GM12892 (cell line): ENCODE measurements around the gene ZC3H15.
"Not testable (repeated sequence)": the region's sequence is repeated elsewhere in the genome, so short reads cannot be mapped to it uniquely, and the experiment has no call there.

ENCODE experiments used
- DNase-seq: peaks from one replicate; pipeline ENCODE4 v3.0.0; 2011; ENCODE audit not compliant: insufficient read length
- FAIRE-seq: peaks from 2 replicates; lab custom pipeline; 2011; peaks lifted over from hg19 to GRCh38; lab: Jason Lieb, UNC
- POLR2A ChIP-seq: IDR thresholded peaks from 2 replicates; pipeline ENCODE4 v1.6.1; 2011; ENCODE audit warnings: low read depth, low read length, control low read depth
- POLR2AphosphoS5 ChIP-seq: IDR thresholded peaks from 2 replicates; pipeline ENCODE4 v1.6.1; 2011; ENCODE audit warnings: low read depth, low read length, control low read depth
- TAF1 ChIP-seq: IDR thresholded peaks from 2 replicates; pipeline ENCODE4 v1.6.1; 2011; ENCODE audit warnings: low read depth, mild to moderate bottlenecking, control low read depth, low read length, borderline replicate concordance

ZC3H15 gene

GRCh38 chr2:186497928-186498327, 11.9 kb downstream of the ZC3H15 start:
- TF ChIP-seq TAF1 (no peak), POLR2A (no peak), POLR2AphosphoS5 (no peak)

DNA sequence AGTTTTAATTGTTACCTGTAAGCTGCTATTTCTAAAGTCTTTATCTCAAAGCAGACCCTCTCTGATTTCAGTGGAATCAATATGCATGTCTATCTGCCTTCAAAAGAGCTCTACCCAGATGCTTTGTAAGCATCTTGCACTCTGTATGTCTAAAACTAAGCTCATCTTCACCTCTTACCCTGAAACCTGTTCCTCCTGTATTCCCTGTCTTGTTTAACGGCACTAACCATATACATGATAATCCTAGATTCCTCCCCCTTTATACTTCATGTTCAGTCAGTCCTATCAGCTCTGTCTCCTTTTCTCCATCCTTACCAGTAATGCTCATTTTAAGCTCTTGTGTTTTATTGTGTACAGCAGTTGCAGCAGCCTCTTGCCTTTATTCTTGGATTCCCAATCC, 12.8 kb downstream of the ZC3H15 start:
- DNase-seq, result no peak
- no peak for FAIRE-seq
- TF ChIP-seq TAF1, result no peak
- no peak for TF ChIP-seq POLR2A
- TF ChIP-seq POLR2AphosphoS5, result no peak

More at GRCh38 chr2:186497928-186498327, 11.9 kb downstream of the ZC3H15 start:
- FAIRE-seq (no peak), DNase-seq (no peak)

GRCh38 chr2:186503827-186504606, 18.0 kb downstream of the ZC3H15 start:
- DNase-seq (no peak), FAIRE-seq (no peak)
- TF ChIP-seq POLR2A (no peak), POLR2AphosphoS5 (no peak), TAF1 (no peak)

DNA sequence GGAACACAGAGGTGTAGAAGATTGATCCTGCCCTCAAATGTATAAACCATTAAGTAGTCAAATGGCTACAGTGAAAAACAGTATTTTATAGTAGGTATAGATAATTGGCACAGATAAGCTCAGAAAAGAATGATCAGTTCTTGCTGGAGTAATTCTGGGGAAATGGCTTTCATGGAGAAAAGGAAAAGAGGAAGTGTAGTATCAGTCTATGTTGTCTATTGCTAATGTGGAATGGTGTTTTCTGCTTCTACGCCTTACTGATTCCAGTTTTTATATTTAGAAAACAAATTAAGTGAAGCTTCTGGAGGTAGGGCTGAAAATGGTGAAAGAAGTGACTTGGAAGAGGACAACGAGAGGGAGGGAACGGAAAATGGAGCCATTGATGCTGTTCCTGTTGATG, 22.2 kb downstream of the ZC3H15 start:
- TF ChIP-seq POLR2AphosphoS5 (no peak), POLR2A (no peak), TAF1 (no peak)
- no peak for FAIRE-seq
- DNase-seq, result no peak

GRCh38 chr2:186515376-186515775, 29.3 kb downstream of the ZC3H15 start:
- no peak for FAIRE-seq
- DNase-seq, result no peak
- TF ChIP-seq POLR2A, result no peak
- no peak for TF ChIP-seq TAF1
- TF ChIP-seq POLR2AphosphoS5, result no peak

GRCh38 chr2:186516396-186516795, 30.3 kb downstream of the ZC3H15 start:
- TF ChIP-seq POLR2AphosphoS5, result no peak
- DNase-seq, result no peak
- no peak for FAIRE-seq

- TF ChIP-seq POLR2A (no peak), POLR2AphosphoS5 (no peak), TAF1 (no peak)
- no peak for DNase-seq
- FAIRE-seq, result no peak
These were observed 31.0 kb downstream of the ZC3H15 start for GRCh38 chr2:186517090-186517489.

DNA sequence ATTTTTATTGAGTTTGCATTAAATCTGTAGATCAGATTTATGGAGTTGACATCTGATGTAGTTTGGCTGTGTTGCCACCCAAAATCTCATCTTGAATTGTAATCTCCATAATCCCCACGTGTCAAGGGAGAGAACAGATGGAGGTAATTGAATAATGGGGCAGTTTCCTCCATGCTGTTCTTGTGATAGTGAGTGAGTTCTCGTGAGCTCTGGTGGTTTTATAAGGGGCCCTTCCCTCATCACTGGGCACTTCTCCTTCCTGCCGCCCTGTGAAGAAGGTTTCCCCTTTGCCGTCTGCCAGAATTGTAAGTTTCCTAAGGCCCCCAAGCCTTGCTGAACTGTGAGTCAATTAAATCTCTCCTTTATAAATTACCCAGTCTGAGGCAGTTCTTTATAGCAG, 32.2 kb downstream of the ZC3H15 start:
- FAIRE-seq (no peak), DNase-seq (no peak)
- TF ChIP-seq TAF1, result no peak
- TF ChIP-seq POLR2A, result no peak
- TF ChIP-seq POLR2AphosphoS5, result no peak

GRCh38 chr2:186518945-186519344, 32.9 kb downstream of the ZC3H15 start:
- no peak for DNase-seq
- no peak for FAIRE-seq
- TF ChIP-seq POLR2A (no peak), POLR2AphosphoS5 (no peak), TAF1 (no peak)

DNA sequence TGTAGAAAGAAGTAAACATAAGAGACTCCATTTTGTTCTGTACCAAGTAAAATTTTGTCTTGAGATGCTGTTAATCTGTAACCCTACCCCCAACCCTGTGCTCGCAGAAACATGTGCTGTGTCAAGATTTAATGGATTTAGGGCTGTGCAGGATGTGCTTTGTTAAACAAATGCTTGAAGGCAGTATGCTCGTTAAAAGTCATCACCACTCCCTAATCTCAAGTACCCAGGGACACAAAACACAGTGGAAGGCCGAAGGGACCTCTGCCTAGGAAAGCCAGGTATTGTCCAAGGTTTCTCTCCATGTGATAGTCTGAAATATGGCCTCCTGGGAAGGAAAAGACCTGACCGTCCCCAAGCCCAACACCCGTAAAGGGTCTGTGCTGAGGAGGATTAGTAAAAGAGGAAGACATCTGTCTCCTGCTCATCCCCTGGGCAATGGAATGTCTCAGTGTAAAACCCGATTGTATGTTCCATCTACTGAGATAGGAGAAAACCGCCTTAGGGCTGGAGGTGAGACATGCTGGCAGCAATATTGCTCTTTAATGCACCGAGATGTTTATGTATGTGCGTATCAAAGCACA, 35.6 kb downstream of the ZC3H15 start:
- not testable (repeated sequence) for FAIRE-seq, DNase-seq

DNA sequence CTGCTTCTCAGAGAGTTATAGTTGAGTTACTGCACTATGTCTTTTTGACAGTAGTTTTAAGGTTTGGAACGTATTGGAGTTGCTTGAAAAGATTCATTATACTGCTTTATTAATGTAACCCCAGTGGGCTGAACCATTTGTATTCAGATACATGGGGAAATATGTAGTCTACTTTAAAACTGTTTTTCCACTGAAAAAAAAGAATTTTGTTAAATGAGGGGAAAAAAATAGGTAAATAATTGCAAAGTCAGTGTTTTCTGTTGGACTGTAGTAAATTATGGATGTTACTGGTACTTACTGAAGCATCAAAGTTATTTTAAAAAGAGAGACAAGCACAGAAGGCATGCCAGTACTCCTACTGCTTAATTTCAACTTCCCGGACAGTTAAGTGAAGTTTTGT, 36.4 kb downstream of the ZC3H15 start:
- FAIRE-seq, result no peak
- DNase-seq, result no peak
- TF ChIP-seq POLR2A (no peak), POLR2AphosphoS5 (no peak)

- TF ChIP-seq POLR2A, result no peak
- no peak for TF ChIP-seq POLR2AphosphoS5
- TF ChIP-seq TAF1, result no peak
- no peak for FAIRE-seq
These were observed 37.7 kb downstream of the ZC3H15 start for GRCh38 chr2:186523791-186524190.

DNA sequence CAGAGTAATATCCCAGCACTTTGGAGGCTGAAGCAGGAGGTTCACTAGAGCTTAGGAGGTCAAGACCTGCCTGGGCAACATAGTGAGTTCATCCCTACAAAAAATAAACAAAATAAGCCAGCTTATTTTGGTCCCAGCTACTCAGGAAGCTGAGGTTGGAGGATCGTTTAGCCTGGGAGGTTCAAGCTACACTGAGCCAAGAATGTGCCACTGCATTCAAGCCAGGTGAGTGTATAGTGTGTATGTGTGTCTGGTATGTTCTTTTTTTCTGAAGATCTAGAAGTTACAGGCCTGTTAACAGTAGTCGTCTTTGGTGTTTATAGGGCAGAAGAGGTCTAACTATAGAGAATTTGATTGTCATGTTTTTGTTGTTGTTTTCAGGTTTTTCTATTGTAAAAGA, 40.2 kb downstream of the ZC3H15 start:
- DNase-seq, result no peak
- TF ChIP-seq TAF1 (no peak), POLR2AphosphoS5 (no peak), POLR2A (no peak)
- no peak for FAIRE-seq

More at GRCh38 chr2:186523791-186524190, 37.7 kb downstream of the ZC3H15 start:
- DNase-seq, result no peak

DNA sequence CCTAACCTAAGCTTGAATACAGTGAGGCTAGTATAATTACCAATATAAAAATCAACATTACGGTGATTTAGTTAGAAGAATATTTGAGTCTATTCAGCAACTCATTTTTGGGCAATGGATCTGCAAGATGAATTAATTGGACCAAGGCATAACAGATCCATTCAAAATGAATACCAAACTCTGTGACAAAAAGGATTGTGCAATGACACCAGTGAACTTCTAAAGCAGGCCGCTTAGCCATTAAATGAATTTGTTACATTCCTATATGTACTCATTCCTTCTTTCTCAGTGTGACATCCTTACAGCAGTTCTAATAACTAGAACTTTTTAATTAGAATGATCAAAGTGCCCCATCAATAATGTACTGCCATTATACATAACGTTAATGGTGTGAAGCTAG, 44.3 kb downstream of the ZC3H15 start:
- no peak for DNase-seq
- FAIRE-seq, result no peak
- no peak for TF ChIP-seq POLR2AphosphoS5
